GM19397 (cell line): ENCODE data around the gene DMBT1.

Experiments used
- ATAC-seq: cut with Tn5 transposase; IDR thresholded peaks from one replicate; pipeline ENCODE4 v1.9.1; 2021; ENCODE audit warnings: mild to moderate bottlenecking, moderate library complexity; ENCODE audit not compliant: unreplicated experiment

DMBT1 gene

GRCh38 chr10:122548407-122549085 is 12.0 kb upstream of the DMBT1 start:
- ATAC-seq = no peak

GRCh38 chr10:122549636-122550035 is 10.9 kb upstream of the DMBT1 start:
- no peak for ATAC-seq

GRCh38 chr10:122550427-122550826 is 10.1 kb upstream of the DMBT1 start:
- no peak for ATAC-seq

GRCh38 chr10:122550983-122551382 is 9.6 kb upstream of the DMBT1 start:
- no peak for ATAC-seq

GRCh38 chr10:122551450-122551849 is 9.1 kb upstream of the DMBT1 start:
- ATAC-seq = no peak

- no peak for ATAC-seq
Measured at GRCh38 chr10:122553341-122553740, 7.2 kb upstream of the DMBT1 start.

- no peak for ATAC-seq
Measured at GRCh38 chr10:122554131-122555036, 6.2 kb upstream of the DMBT1 start.

- ATAC-seq = no peak
Measured at GRCh38 chr10:122555442-122555841, 5.1 kb upstream of the DMBT1 start.

GRCh38 chr10:122557516-122557915 is 3.0 kb upstream of the DMBT1 start:
- no peak for ATAC-seq

- ATAC-seq = no peak
Measured at GRCh38 chr10:122558452-122558851, 2.1 kb upstream of the DMBT1 start.

- ATAC-seq = no peak
Measured at GRCh38 chr10:122559228-122559627, 1.3 kb upstream of the DMBT1 start.

GRCh38 chr10:122561212-122561611 is 658 bp downstream of the DMBT1 start:
- ATAC-seq = no peak

GRCh38 chr10:122561792-122562191 is 1.2 kb downstream of the DMBT1 start:
- ATAC-seq = no peak

GRCh38 chr10:122564980-122565379 is 4.4 kb downstream of the DMBT1 start:
- no peak for ATAC-seq

- ATAC-seq = no peak
Measured at GRCh38 chr10:122565766-122566206, 5.2 kb downstream of the DMBT1 start.

- no peak for ATAC-seq
Measured at GRCh38 chr10:122566632-122567031, 6.1 kb downstream of the DMBT1 start.

GRCh38 chr10:122567056-122567660 is 6.6 kb downstream of the DMBT1 start:
- no peak for ATAC-seq

- ATAC-seq = no peak
Measured at GRCh38 chr10:122568551-122568950, 8.0 kb downstream of the DMBT1 start.

GRCh38 chr10:122570920-122571319 is 10.4 kb downstream of the DMBT1 start:
- no peak for ATAC-seq

GRCh38 chr10:122571892-122572291 is 11.3 kb downstream of the DMBT1 start:
- ATAC-seq = no peak

GRCh38 chr10:122575776-122576175 is 15.2 kb downstream of the DMBT1 start:
- no peak for ATAC-seq

GRCh38 chr10:122576291-122576690 is 15.7 kb downstream of the DMBT1 start:
- ATAC-seq = no peak
